GM13976 (cell line): ENCODE measurements around the gene TBC1D19.
"Not testable (repeated sequence)": the region's sequence is repeated elsewhere in the genome, so short reads cannot be mapped to it uniquely, and the experiment has no call there.

Source experiments
- DNase-seq: peaks from one replicate; pipeline ENCODE4 v3.0.0; 2012; ENCODE audit warnings: low spot score
- CTCF ChIP-seq: IDR thresholded peaks from 2 replicates; pipeline ENCODE4 v1.5.1; 2012; ENCODE audit warnings: borderline replicate concordance, mild to moderate bottlenecking; ENCODE audit not compliant: insufficient read depth; ENCODE audit errors: extremely low read depth, missing control alignments, control extremely low read depth
- in situ Hi-C: fragments of 300-500 bp; cut with MboI; formaldehyde crosslinking; loops from one replicate; pipeline ENCODE4 v1.12.0; 2022; ENCODE audit warnings: low sequenced_read_pairs, mixed read lengths, inconsistent platforms; ENCODE audit not compliant: unreplicated experiment

TBC1D19 gene

GRCh38 chr4:26579169-26579568 is 4.7 kb upstream of the TBC1D19 start:
- DNase-seq = no peak
- TF ChIP-seq CTCF = no peak
- in situ Hi-C loops = no loop called here

GRCh38 chr4:26581341-26581740 is 2.5 kb upstream of the TBC1D19 start:
- in situ Hi-C loops, DNase-seq: not testable (repeated sequence)

DNA sequence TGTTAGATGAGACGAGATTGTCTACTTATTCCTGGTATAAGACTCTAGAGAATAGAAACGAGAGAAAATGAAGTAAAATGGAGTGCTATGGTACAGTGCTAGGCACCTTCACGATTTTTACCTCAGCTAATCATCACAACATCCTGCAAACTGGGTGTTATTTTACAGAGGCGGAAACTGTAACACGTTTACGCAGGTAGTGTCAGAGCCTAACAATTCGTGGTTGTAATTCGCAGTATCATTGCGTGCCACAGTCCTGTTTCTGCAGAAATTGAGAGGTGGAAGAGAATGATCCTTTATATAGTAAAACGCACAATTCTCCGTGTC is 383 bp upstream of the TBC1D19 start:
- DNase-seq = no peak
- in situ Hi-C loops = no loop called here
- no peak for TF ChIP-seq CTCF

- DNase-seq = no peak
- in situ Hi-C loops = no loop called here
- TF ChIP-seq CTCF = no peak
These were observed 841 bp downstream of the TBC1D19 start for GRCh38 chr4:26584725-26585124.

GRCh38 chr4:26589705-26590104 is 5.8 kb downstream of the TBC1D19 start:
- no peak for DNase-seq
- no peak for TF ChIP-seq CTCF
- in situ Hi-C loops = no loop called here

DNA sequence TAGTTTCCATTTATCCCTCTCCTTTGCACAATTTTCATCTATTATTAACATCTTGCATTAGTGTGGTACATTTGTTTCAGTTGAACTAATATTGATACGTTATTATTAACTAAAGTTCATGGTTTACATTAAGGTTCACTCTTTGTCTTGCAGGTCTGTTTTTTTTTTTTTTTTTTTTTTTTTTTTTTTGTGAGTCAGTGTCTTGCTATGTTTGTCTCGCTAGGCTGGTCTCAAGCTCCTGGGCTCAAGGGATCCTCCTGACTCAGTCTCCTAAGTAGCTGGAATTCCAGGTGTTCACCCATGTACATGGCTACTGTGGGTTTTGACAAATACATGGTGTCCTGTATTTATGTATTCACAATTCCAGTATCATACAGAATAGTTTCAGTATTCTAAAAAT is 6.8 kb downstream of the TBC1D19 start:
- in situ Hi-C loops = no loop called here
- TF ChIP-seq CTCF = no peak
- DNase-seq = no peak

DNA sequence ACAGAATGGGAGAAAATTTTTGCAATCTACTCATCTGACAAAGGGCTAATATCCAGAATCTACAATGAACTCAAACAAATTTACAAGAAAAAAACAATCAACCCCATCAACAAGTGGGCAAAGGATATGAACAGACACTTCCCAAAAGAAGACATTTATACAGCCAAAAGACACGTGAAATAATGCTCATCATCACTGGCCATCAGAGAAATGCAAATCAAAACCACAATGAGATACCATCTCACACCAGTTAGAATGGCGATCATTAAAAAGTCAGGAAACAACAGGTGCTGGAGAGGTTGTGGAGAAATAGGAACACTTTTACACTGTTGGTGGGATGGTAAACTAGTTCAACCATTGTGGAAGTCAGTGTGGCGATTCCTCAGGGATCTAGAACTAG is 9.7 kb downstream of the TBC1D19 start:
- in situ Hi-C loops, DNase-seq: not testable (repeated sequence)

- DNase-seq = no peak
- TF ChIP-seq CTCF = no peak
These were observed 10.5 kb downstream of the TBC1D19 start for GRCh38 chr4:26594371-26594770.

More at GRCh38 chr4:26594371-26594770, 10.5 kb downstream of the TBC1D19 start:
- in situ Hi-C loops = no loop called here
